H1 (cell line): ENCODE measurements around the gene LAYN. TPM values are rescaled to one million over a fixed set of nuclear protein-coding genes. Genes with fewer than 3 reads are reported as not detected.

Experiments
- GABPA ChIP-seq: IDR thresholded peaks from 2 replicates; pipeline ENCODE4 v1.6.1; 2011; ENCODE audit warnings: mild to moderate bottlenecking, low read length, moderate library complexity, borderline replicate concordance; ENCODE audit not compliant: insufficient read depth
- SIN3A ChIP-seq, 2 experiments: IDR thresholded peaks in 1 of 2; conservative IDR thresholded peaks in 1 of 2; 2 replicates each; pipeline ENCODE4 v1.6.1; 2011 to 2012; ENCODE audit warnings: low read length in 2 of 2, improper control_type of control experiment in 1 of 2, low read depth in 1 of 2, mild to moderate bottlenecking in 1 of 2
- polyA plus RNA-seq, 7 experiments: library from polyadenylated mRNA; depleted of rRNA in 3 of 7; stranded (reverse) in 5 of 7; unstranded in 2 of 7; fragments of >200 nt in 5 of 7; fragments of 200-250 nt in 2 of 7; gene quantifications; 1 replicate in 5 of 7; 2 replicates in 1 of 7; 4 replicates in 1 of 7; pipeline versions ENCODE4 v1.2.1 to v1.2.3, GENCODE V29; 2011 to 2013; ENCODE audit warnings: missing spikeins in 2 of 7, mixed read lengths in 2 of 7
- total RNA-seq: library from RNA; stranded (reverse); fragmentation: NEBNext Ultra II Directional; extraction: Animal tissue kit (Norgen Biotek cat#: 25700); gene quantifications from 2 replicates; pipeline ENCODE4 v1.2.1, GENCODE V29; 2021

The LAYN gene
- total and polyA plus RNA-seq, 2 of the 8 experiments (the other 6 are each of a cell fraction or from before 2014, with no cell fraction given): 4.2 to 9.3 TPM

DNA sequence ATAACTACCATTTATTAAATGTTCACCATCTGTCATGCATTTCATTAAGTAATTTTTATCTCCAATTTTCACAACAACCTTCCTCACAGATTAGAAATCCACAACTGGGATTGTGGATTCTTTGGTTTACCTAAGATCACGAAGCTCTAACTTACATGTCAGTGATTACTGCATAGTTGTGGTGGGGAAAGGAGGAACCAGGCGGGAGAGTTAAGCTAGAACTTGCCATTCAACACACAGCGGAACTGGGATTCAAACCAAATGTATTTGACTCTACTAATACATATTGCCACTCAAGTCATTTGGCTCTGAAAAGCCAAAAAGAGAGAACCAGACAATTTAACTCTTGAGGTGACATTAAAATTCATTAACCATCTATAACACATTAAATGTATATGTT, 10.4 kb upstream of the LAYN start (continued):
- TF ChIP-seq SIN3A (conservative IDR thresholded peaks at IDR 0.05 in 1 of 2, IDR thresholded peaks at IDR 0.05 in 1 of 2; ENCODE audit: low read depth in 1 of 2, low read length in 2 of 2) (no peak), GABPA (no peak)
